HG03469 (cell line): ENCODE results near the gene RGS7.

ENCODE experiments used
- ATAC-seq: cut with Tn5 transposase; IDR thresholded peaks from one replicate; pipeline ENCODE4 v1.9.1; 2021; ENCODE audit warnings: mild to moderate bottlenecking, moderate library complexity, moderate number of reproducible peaks; ENCODE audit not compliant: unreplicated experiment

RGS7 gene

GRCh38 chr1:240869071-240869470 is 487.9 kb downstream of the RGS7 start:
- ATAC-seq: no peak

GRCh38 chr1:240866724-240867123 is 490.3 kb downstream of the RGS7 start:
- ATAC-seq: no peak

- ATAC-seq: no peak
Observed at GRCh38 chr1:240860023-240860422, 497.0 kb downstream of the RGS7 start.

- ATAC-seq: no peak
Observed at GRCh38 chr1:240854367-240854766, 502.6 kb downstream of the RGS7 start.

- no peak for ATAC-seq
Observed at GRCh38 chr1:240847325-240847724, 509.7 kb downstream of the RGS7 start.

GRCh38 chr1:240844486-240844885 is 512.5 kb downstream of the RGS7 start:
- no peak for ATAC-seq

GRCh38 chr1:240843798-240844197 is 513.2 kb downstream of the RGS7 start:
- no peak for ATAC-seq

- ATAC-seq: no peak
Observed at GRCh38 chr1:240836271-240836670, 520.7 kb downstream of the RGS7 start.

- no peak for ATAC-seq
Observed at GRCh38 chr1:240835291-240835690, 521.7 kb downstream of the RGS7 start.

GRCh38 chr1:240833075-240833474 is 523.9 kb downstream of the RGS7 start:
- no peak for ATAC-seq

GRCh38 chr1:240831922-240832321 is 525.1 kb downstream of the RGS7 start:
- ATAC-seq: no peak

GRCh38 chr1:240831191-240831631 is 525.8 kb downstream of the RGS7 start:
- ATAC-seq: no peak

- ATAC-seq: no peak
Observed at GRCh38 chr1:240829487-240829886, 527.5 kb downstream of the RGS7 start.

GRCh38 chr1:240827786-240828185 is 529.2 kb downstream of the RGS7 start:
- no peak for ATAC-seq

- ATAC-seq: no peak
Observed at GRCh38 chr1:240824238-240824637, 532.8 kb downstream of the RGS7 start.

GRCh38 chr1:240823357-240823756 is 533.6 kb downstream of the RGS7 start:
- ATAC-seq: no peak

GRCh38 chr1:240821925-240822324 is 535.1 kb downstream of the RGS7 start:
- ATAC-seq: no peak

GRCh38 chr1:240820816-240821215 is 536.2 kb downstream of the RGS7 start:
- ATAC-seq: no peak

GRCh38 chr1:240816472-240816871 is 540.5 kb downstream of the RGS7 start:
- ATAC-seq: no peak

- ATAC-seq: no peak
Observed at GRCh38 chr1:240813720-240814119, 543.3 kb downstream of the RGS7 start.

GRCh38 chr1:240811256-240811655 is 545.7 kb downstream of the RGS7 start:
- no peak for ATAC-seq

GRCh38 chr1:240808381-240808780 is 548.6 kb downstream of the RGS7 start:
- ATAC-seq: no peak

GRCh38 chr1:240806200-240806745 is 550.7 kb downstream of the RGS7 start:
- no peak for ATAC-seq
